ENCODE results near the gene IFITM5.
A peak's percentile ranks its signal among the peaks of the same experiment; 100 is the strongest.
"Not testable (repeated sequence)": the region's sequence is repeated elsewhere in the genome, so short reads cannot be mapped to it uniquely, and the experiment has no call there.

The IFITM5 gene

DNA sequence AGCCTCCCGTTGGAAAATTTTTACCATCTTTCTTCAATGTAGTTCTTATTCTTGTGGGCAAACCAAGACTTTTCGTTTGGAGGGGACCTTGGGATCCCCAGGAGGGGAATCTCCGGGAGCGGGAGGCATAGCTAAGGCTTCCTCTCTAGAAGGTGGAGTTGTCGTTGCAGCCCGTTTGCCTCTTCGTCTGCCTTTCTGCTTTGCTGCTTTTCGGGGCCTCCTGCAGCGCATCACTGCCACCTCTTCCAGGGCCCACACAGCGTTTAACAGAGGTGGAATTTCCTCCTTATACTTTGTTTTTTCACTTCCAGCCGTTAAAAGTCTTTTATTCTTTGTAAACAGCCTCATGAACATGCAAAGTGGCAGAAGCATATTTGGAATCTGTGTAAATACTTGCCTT is 24.8 kb upstream of the IFITM5 start:
- no peak for DNase-seq (ENCODE audit: low read depth in 1 of 2, low spot score in 1 of 2)
- in situ Hi-C loops (cut with HindIII; ENCODE audit: low pct_unique_long_range_greater_than_20kb, low sequenced_read_pairs): no loop called here
- no peak for TF ChIP-seq JUND (IDR thresholded peaks at IDR 0.05; ENCODE audit: low read depth)

DNA sequence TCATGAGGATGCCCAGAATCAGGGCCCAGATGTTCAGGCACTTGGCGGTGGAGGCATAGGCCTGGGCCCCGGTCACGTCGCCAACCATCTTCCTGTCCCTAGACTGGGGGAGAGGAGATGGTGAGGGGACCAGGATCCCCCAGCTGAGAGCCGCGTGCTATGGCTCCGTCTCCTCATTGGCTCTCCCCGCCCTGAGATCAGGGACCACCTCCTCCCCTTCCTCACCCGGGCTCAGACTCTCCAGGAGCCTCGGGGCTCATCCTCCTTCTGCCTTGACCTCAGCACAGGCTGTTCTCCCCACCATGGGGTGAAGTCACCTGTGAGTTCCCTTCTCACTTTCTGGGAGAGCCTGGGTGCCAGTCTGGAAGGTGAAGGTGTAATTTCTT is 20.6 kb upstream of the IFITM5 start:
- DNase-seq (ENCODE audit: low read depth in 1 of 2, low spot score in 1 of 2); in situ Hi-C loops (cut with HindIII; ENCODE audit: low pct_unique_long_range_greater_than_20kb, low sequenced_read_pairs): not testable (repeated sequence)

DNA sequence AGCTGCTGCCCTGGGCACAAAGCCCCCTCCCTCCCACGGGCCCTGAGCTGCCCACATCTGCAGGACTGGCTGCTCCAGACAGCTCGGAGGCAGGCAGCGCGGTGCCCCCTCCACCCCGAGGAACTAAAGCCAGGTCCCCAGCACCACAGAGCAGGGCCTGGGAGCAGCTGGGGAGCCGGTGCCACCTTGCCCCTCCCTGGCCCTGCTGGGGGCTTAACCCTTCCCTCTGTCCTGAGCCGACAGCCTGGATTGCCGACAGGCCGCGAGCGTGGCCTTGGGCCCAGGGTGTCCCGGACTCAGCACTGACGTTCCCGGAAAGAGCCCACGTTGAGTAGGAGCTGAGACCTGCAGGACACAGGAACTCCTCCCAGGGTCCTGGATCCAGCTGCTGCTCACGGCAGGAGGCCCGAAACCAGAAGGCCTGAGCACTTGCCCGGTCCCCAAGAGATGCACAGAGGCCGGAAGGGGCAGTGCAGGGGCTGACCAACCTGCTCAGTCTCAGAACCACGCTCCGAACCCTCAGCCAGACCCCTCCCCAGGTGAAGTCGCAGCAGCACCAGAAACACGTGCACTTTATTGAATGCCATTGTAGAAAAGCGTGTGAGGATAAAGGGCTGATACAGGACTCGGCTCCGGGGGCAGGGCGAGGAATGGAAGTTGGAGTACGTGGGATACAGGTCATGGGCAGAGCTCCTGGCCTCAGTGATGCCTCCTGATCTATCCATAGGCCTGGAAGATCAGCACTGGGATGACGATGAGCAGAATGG is 20.0 kb upstream of the IFITM5 start:
- in situ Hi-C loops (cut with HindIII; ENCODE audit: low pct_unique_long_range_greater_than_20kb, low sequenced_read_pairs); DNase-seq (ENCODE audit: low read depth in 1 of 2, low spot score in 1 of 2): not testable (repeated sequence)

DNA sequence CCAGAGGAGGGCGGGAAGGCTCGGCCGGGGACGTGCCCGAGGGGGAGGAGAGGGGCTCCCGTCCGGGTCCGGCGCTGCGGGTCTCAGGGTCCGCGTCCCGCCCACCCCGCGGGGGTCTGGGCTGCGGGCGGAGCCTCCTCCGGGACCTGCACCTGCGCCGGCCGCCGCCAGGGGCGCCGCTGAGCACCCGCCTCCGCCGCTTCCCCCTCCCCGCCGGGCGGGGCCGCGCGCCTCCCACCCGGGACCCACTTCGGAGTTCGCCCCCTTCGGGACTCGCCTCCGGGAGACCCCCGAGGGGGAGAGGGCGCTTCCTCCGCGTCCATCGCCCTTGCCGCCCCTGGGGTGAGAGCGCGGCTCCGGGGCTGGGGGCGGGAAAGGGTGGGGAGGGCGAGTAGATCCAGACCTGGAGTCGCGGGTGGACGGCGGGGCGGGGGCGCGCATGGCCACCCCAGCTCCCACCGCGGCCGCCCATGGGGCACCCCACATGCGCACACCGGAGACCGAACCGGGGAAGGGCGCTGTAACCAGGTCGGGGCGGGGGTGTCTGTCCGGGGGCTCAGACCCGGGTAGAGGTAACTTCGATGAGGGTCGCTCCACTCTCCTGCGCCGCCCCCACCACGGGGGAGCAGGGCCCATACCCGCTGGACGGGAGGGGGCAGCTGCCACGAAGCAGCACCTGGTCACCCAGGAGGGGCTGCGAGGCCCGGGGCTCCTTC is 19.2 kb upstream of the IFITM5 start:
- DNase-seq (ENCODE audit: low read depth in 1 of 2, low spot score in 1 of 2); in situ Hi-C loops (cut with HindIII; ENCODE audit: low pct_unique_long_range_greater_than_20kb, low sequenced_read_pairs): not testable (repeated sequence)

DNA sequence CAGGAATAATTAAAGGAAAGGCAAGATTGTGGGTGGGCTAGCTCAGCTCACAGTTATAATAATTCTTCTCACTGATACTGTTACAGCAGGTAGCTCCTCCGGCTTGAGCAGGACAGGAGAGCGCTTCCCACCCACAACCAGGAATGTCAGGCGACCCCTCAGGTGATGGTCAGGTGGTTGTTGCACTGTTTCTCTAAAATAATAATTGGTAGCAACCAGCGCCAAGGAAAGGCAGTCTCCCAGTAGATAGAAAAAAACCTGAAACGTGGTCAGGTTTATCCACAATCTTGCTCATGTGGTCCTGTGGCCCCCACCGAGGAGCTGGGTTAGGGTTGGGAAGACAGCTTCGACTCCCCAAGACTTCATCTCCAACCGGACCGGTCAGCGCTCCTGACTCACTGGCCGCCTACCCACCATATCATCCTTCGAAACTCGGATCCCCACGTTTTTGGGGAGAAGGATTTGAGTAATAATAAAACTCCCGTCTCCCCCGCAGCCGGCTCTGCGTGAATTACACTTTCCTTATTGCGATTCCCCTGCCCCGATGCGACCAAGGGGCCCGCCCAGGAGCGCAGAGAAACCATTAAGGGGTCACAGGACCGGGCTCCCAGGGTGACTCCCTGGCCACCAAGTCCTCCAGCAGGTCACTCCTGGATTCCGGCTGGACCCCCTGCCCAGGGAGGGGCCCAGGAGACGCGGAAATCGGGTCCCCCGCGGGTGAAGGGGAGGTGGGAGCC is 18.5 kb upstream of the IFITM5 start:
- DNase-seq (ENCODE audit: low read depth in 1 of 2, low spot score in 1 of 2); in situ Hi-C loops (cut with HindIII; ENCODE audit: low pct_unique_long_range_greater_than_20kb, low sequenced_read_pairs): not testable (repeated sequence)

DNA sequence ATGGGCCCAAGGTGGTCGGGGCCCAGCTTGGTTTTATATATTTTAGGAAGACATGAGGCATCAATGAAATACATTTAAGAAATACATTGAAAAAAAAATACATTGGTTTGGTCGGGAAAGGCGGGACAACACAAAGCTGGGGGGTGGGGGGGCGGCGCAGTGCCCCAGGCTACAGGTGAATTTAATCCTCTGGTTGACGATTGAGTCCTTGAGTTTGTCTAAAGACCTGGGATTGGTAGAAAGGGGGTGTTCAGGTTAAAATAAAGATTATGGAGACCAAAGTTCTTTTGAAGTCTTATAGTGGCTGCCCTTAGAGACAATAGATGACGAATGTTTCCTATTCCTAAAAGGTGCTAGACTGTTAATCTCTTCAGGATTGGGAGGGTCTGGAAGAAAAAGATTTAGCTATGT is 17.6 kb upstream of the IFITM5 start:
- DNase-seq (ENCODE audit: low read depth in 1 of 2, low spot score in 1 of 2): no peak
- in situ Hi-C loops (cut with HindIII; ENCODE audit: low pct_unique_long_range_greater_than_20kb, low sequenced_read_pairs): no loop called here
- no peak for TF ChIP-seq JUND (IDR thresholded peaks at IDR 0.05; ENCODE audit: low read depth)

DNA sequence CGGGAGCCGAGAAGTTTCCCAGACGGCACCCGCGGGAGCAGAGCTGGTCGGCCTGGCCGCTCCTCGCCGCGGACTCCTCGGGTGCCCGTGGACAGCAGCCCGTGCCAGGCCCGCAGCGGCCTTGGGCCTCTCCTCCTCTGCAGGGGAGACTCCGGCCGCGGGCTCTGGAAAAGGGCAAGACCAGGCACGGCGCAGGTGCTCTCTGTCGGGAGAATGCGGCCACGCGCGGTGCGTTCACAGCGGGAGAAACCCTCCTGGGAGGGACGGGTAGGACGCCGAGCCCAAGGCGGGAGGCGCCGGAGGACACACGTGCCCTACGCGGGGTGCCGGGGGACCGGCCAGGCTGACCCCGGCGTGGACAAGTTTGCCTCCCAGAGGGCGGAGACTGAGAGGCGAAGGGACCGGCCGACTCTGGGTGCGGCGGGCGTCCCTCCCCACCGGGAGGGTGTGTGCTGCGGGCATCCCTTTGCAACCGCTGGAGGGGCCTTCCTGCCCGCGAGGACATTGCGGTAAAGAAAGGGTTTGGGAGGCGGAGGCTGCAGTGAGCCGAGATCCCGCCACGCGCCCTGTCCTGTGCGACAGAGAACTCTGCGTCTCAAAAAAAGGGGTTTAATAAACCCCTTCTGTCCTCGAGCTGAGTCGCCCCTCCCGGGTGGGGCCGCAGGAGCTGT is 16.8 kb upstream of the IFITM5 start:
- in situ Hi-C loops (cut with HindIII; ENCODE audit: low pct_unique_long_range_greater_than_20kb, low sequenced_read_pairs): no loop called here
- DNase-seq (ENCODE audit: low read depth in 1 of 2, low spot score in 1 of 2): no peak
- TF ChIP-seq JUND (IDR thresholded peaks at IDR 0.05; ENCODE audit: low read depth): no peak

DNA sequence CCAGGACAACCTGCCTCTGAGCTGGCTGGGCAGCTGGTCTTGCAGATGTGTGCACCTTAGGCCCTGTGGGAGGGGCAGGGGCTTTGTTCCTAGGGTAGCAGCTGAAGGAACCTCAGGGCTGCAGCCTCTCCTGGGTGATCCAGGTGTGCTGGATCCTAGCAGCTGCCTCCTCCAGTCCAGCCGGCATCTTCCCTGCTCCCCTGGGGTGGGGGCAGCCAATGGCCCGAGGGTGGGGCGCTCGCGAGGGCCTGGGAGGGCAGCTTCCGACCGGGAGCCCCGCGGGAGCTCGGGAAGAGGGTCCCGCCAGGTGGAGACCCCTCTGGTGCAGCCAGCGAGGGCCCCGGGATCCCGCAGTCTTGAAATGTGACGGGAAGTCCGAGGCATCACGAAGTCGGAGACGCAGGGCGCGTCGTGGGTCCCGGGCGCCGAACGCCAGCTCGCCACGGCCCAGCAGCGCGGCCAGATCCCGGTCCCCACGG is 16.2 kb upstream of the IFITM5 start:
- no peak for DNase-seq (ENCODE audit: low read depth in 1 of 2, low spot score in 1 of 2)
- in situ Hi-C loops (cut with HindIII; ENCODE audit: low pct_unique_long_range_greater_than_20kb, low sequenced_read_pairs): no loop called here
- TF ChIP-seq JUND (IDR thresholded peaks at IDR 0.05; ENCODE audit: low read depth): no peak

DNA sequence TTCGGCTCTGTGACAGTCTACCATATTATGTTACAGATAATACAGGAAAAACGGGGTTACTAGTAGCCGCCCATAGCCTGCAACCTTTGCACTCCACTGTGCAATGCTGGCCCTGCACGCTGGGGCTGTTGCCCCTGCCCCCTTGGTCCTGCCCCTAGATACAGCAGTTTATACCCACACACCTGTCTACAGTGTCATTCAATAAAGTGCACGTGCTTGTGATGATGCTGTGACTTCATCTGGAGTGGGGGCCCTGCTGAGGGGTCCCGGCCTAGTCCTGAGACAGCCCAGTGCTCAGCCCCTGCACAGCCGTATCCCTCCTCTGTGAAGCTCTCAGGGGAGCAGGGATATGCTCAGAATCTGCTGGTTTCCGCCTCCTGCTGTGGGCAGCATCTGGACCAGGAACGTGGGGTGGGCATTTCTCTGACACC is 15.7 kb upstream of the IFITM5 start:
- in situ Hi-C loops (cut with HindIII; ENCODE audit: low pct_unique_long_range_greater_than_20kb, low sequenced_read_pairs): no loop called here
- no peak for DNase-seq (ENCODE audit: low read depth in 1 of 2, low spot score in 1 of 2)
- TF ChIP-seq JUND (IDR thresholded peaks at IDR 0.05; ENCODE audit: low read depth): no peak

DNA sequence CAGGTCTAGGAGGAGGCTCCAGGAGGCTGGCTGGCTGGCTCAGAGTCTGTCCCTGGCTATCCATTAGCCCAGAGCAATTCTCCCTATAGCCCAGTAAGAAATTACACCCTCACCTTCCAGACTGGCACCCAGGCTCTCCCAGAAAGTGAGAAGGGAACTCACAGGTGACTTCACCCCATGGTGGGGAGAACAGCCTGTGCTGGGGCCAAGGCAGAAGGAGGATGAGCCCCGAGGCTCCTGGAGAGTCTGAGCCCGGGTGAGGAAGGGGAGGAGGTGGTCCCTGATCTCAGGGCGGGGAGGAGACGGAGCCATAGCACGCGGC is 15.2 kb upstream of the IFITM5 start:
- in situ Hi-C loops (cut with HindIII; ENCODE audit: low pct_unique_long_range_greater_than_20kb, low sequenced_read_pairs); DNase-seq (ENCODE audit: low read depth in 1 of 2, low spot score in 1 of 2): not testable (repeated sequence)

DNA sequence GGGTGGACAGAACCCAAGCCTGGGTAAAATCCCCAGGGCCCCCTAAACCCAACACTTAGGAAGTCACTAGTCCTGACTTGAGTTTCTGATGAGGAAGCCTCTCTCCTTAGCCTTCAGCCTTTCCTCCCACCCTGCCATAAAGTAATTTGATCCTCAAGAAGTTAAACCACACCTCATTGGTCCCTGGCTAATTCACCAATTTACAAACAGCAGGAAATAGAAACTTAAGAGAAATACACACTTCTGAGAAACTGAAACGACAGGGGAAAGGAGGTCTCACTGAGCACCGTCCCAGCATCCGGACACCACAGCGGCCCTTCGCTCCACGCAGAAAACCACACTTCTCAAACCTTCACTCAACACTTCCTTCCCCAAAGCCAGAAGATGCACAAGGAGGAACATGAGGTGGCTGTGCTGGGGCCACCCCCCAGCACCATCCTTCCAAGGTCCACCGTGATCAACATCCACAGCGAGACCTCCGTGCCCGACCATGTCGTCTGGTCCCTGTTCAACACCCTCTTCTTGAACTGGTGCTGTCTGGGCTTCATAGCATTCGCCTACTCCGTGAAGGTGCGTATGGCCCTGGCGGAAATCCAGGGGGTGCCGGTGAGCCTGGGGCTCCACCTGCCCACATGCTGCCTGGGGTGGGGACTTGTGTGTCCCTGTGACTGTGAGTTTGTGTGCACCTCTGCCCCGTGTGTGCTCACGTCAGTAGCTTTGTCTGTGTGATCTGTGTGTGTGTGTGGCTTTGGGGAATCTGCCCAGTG is 14.6 kb upstream of the IFITM5 start, which contains the start of gene IFITM1:
Gene IFITM1, plus strand, starts transcription at position 254 of the 767 bp plus-strand sequence. Its CDS starts 131 bp downstream, at position 385.
- TF ChIP-seq JUND (IDR thresholded peaks at IDR 0.05; ENCODE audit: low read depth): no peak
- in situ Hi-C loops (cut with HindIII; ENCODE audit: low pct_unique_long_range_greater_than_20kb, low sequenced_read_pairs): no loop called here
- peak; percentile 68 for DNase-seq (ENCODE audit: low read depth in 1 of 2, low spot score in 1 of 2)

DNA sequence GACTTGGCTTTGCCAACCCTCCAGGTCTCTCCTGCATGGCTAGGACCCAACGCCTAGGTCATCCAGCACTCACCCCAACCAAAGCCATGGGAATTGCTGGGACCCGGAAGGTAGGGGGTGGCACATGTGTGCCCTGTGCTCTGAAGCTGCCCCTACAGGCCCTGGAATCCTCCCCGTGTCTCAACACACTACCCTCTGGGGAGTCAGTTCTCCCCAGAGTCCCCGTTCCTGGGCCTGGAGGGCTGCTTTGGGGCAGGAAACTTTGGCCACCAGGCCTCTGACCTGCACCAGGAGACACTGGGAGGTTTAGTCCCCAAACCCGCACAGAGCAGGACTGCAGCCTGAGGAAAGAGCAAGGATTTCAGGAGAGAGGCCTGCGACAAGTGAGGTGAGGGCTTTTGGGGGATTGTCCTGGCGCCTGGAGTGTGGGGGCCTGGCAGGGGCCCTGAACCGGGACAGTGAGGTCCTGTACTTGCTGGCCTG is 14.0 kb upstream of the IFITM5 start:
- no peak for DNase-seq (ENCODE audit: low read depth in 1 of 2, low spot score in 1 of 2)
- in situ Hi-C loops (cut with HindIII; ENCODE audit: low pct_unique_long_range_greater_than_20kb, low sequenced_read_pairs): no loop called here
- TF ChIP-seq JUND (IDR thresholded peaks at IDR 0.05; ENCODE audit: low read depth): no peak
